Testis (tissue), 2 donors: ENCODE data around the gene GUCY2D.

Experiments used
- POLR2A ChIP-seq: fragments of 450-650 bp; IDR thresholded peaks from one replicate; pipeline ENCODE4 v1.6.1; 2017; ENCODE audit warnings: antibody characterized with exemption, mild to moderate bottlenecking, moderate library complexity
- TF ChIP-seq, protein P1 (sequence below), 3 experiments: fragments of 450-650 bp in 2 of 3; fragments of 200-600 bp in 1 of 3; sonication (generic) in 1 of 3; IDR thresholded peaks; one replicate each; pipeline ENCODE4 v1.5.1; 2016 to 2019; ENCODE audit warnings: antibody characterized with exemption in 3 of 3, mild to moderate bottlenecking in 2 of 3, moderate library complexity in 1 of 3

DNA sequence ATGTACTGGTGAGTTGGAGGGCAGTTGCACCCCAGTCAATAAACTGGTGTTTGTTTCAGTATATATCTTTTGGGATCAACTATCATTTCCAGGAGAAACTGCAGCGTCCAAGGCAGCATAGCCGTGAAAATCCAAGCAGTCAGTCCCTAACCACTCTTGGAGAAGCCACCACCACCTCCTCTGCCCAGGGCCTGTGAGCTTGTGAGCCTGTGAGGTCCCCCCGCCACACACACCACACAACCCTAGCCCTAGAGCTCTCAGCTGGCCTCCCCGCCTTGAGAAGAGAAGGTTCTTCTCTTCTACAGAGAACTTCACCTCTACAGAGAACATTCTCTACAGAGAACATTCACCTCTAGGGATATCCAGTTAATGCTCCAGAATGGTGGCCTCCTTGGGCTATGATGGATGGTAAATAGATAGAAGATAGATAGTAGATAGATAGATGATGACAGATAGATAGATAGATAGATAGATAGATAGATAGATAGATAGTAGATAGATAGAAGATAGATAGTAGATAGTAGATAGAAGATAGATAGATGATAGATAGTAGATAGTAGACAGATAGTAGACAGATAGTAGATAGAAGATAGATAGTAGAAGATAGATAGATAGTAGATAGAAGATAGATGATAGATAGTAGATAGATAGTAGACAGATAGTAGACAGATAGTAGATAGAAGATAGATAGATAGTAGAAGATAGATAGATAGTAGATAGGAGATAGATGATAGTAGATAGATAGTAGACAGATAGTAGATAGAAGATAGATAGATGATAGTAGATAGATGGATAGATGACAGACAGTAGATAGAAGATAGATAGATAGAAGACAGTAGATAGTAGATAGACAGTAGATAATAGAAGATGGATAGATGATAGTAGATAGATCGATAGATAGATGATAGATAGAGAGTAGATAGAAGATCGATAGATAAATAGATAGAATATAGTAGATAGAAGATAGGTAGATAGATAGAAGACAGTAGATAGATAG is 50.1 kb downstream of the GUCY2D start:
- no peak for TF ChIP-seq POLR2A
- TF ChIP-seq, protein P1, sequence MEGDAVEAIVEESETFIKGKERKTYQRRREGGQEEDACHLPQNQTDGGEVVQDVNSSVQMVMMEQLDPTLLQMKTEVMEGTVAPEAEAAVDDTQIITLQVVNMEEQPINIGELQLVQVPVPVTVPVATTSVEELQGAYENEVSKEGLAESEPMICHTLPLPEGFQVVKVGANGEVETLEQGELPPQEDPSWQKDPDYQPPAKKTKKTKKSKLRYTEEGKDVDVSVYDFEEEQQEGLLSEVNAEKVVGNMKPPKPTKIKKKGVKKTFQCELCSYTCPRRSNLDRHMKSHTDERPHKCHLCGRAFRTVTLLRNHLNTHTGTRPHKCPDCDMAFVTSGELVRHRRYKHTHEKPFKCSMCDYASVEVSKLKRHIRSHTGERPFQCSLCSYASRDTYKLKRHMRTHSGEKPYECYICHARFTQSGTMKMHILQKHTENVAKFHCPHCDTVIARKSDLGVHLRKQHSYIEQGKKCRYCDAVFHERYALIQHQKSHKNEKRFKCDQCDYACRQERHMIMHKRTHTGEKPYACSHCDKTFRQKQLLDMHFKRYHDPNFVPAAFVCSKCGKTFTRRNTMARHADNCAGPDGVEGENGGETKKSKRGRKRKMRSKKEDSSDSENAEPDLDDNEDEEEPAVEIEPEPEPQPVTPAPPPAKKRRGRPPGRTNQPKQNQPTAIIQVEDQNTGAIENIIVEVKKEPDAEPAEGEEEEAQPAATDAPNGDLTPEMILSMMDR (IDR thresholded peaks at IDR 0.05): no peak
